Right atrium auricular region (tissue), 2 donors: ENCODE data around the gene TARM1. TPM values are rescaled to one million over a fixed set of nuclear protein-coding genes. Genes with fewer than 3 reads are reported as not detected.
"Not testable (repeated sequence)": the region's sequence is repeated elsewhere in the genome, so short reads cannot be mapped to it uniquely, and the experiment has no call there.

Experiments used
- DNase-seq: peaks from one replicate; pipeline ENCODE4 v3.0.0-alpha.2; 2019; ENCODE audit warnings: low spot score
- H3K27ac ChIP-seq, 2 donors: fragments of 200-600 bp; sonication (generic); 1 replicate in 1 of 2; 2 replicates in 1 of 2; pipeline ENCODE4 v1.5.1; 2016 to 2019
- H3K27me3 ChIP-seq, 2 donors: fragments of 200-600 bp; sonication (generic); one replicate each; pipeline versions ENCODE4 v1.5.1 to v1.6.0; 2017 to 2019
- H3K36me3 ChIP-seq: fragments of 200-600 bp; sonication (generic); one replicate; pipeline ENCODE4 v1.5.1; 2016
- H3K4me1 ChIP-seq, 2 donors: fragments of 200-600 bp; sonication (generic); one replicate each; pipeline versions ENCODE4 v1.5.1 to v1.6.0; 2017 to 2019
- H3K4me3 ChIP-seq, 2 donors: fragments of 200-600 bp; sonication (generic); 1 replicate in 1 of 2; 2 replicates in 1 of 2; pipeline ENCODE4 v1.5.1; 2017 to 2019; ENCODE audit warnings: mild to moderate bottlenecking in 1 of 2, moderate library complexity in 1 of 2
- H3K9me3 ChIP-seq, 2 donors: fragments of 200-600 bp; sonication (generic); one replicate each; pipeline ENCODE4 v1.5.1; 2019
- CTCF ChIP-seq, 2 donors: fragments of 200-600 bp; sonication (generic); IDR thresholded peaks; one replicate each; pipeline ENCODE4 v1.5.1; 2019; ENCODE audit warnings: antibody characterized with exemption in 2 of 2
- total RNA-seq, 2 donors: library from RNA; depleted of rRNA; stranded (reverse); fragments of >200 nt; gene quantifications; one replicate each; pipeline ENCODE4 v1.1.0, GENCODE V29; 2016

TARM1 gene
- total RNA-seq, 2 donors from 2014 or later = not detected

- Histone ChIP-seq H3K4me1 (peaks cover 0 to 13% of the 10 kb centered on the region in 2 donors), H3K27ac (no peak overlapping the region), H3K4me3 (no peak overlapping the region), H3K36me3 (peaks cover 51% of the 10 kb centered on the region), H3K27me3 (no peaks in the 10 kb centered on the region), H3K9me3 (no peaks in the 10 kb centered on the region)
- TF ChIP-seq CTCF (IDR thresholded peaks at IDR 0.05) = no peak
- DNase-seq = no peak
These were observed 24.6 kb upstream of the TARM1 start for GRCh38 chr19:54105796-54106195.

GRCh38 chr19:54104998-54105715, 24.0 kb upstream of the TARM1 start:
- no peak for TF ChIP-seq CTCF (IDR thresholded peaks at IDR 0.05)
- DNase-seq = no peak
- peaks cover 48% of the 10 kb centered on the region for H3K36me3 ChIP-seq
- no peaks in the 10 kb centered on the region for H3K9me3 ChIP-seq
- peaks cover 0 to 13% of the 10 kb centered on the region in 2 donors for H3K4me1 ChIP-seq
- H3K27ac ChIP-seq = no peak overlapping the region
- H3K4me3 ChIP-seq = no peak overlapping the region
- H3K27me3 ChIP-seq = no peaks in the 10 kb centered on the region

- peak; percentile 97 for DNase-seq
- peak within 1 kb of the TSS; percentile 89 to 96 for H3K4me3 ChIP-seq
- peaks cover 0 to 13% of the 10 kb centered on the region in 2 donors for H3K4me1 ChIP-seq
- H3K27ac ChIP-seq = peak within 1 kb of the TSS; percentile 82 to 84
- peaks cover 22% of the 10 kb centered on the region for H3K36me3 ChIP-seq
- H3K9me3 ChIP-seq = no peaks in the 10 kb centered on the region
- no peaks in the 10 kb centered on the region for H3K27me3 ChIP-seq
- no peak for TF ChIP-seq CTCF (IDR thresholded peaks at IDR 0.05)
These were observed 21.4 kb upstream of the TARM1 start, which contains the start of gene NDUFA3 for GRCh38 chr19:54102421-54103169. NDUFA3 (plus strand) TSS chr19:54102855; CDS start chr19:54102879, 24 bp downstream.

GRCh38 chr19:54100561-54100960, 19.4 kb upstream of the TARM1 start, which contains the start of gene OSCAR:
OSCAR (minus strand) TSS chr19:54100803; CDS start chr19:54100792, 11 bp downstream.
- peaks cover 5% of the 10 kb centered on the region for H3K36me3 ChIP-seq
- H3K27me3 ChIP-seq = no peaks in the 10 kb centered on the region
- no peak for DNase-seq
- H3K27ac ChIP-seq = no peak within 1 kb of the TSS
- peaks cover 0 to 20% of the 10 kb centered on the region in 2 donors for H3K4me1 ChIP-seq
- no peak within 1 kb of the TSS for H3K4me3 ChIP-seq
- no peaks in the 10 kb centered on the region for H3K9me3 ChIP-seq
- no peak for TF ChIP-seq CTCF (IDR thresholded peaks at IDR 0.05)

GRCh38 chr19:54099903-54100255, 18.7 kb upstream of the TARM1 start:
- H3K27ac ChIP-seq, H3K36me3 ChIP-seq, H3K9me3 ChIP-seq, H3K27me3 ChIP-seq, H3K4me3 ChIP-seq, DNase-seq: not testable (repeated sequence)
- H3K4me1 ChIP-seq = peaks cover 0 to 23% of the 10 kb centered on the region in 2 donors

GRCh38 chr19:54099190-54099902, 18.2 kb upstream of the TARM1 start:
- H3K27ac ChIP-seq = no peak overlapping the region
- H3K9me3 ChIP-seq = no peaks in the 10 kb centered on the region
- no peaks in the 10 kb centered on the region for H3K36me3 ChIP-seq
- TF ChIP-seq CTCF (IDR thresholded peaks at IDR 0.05) = no peak
- H3K4me3 ChIP-seq = no peak overlapping the region
- peaks cover 0 to 23% of the 10 kb centered on the region in 2 donors for H3K4me1 ChIP-seq
- no peaks in the 10 kb centered on the region for H3K27me3 ChIP-seq
- DNase-seq = no peak
